Measurements from ENCODE around the gene NXPH3. TPM values are rescaled to one million over a fixed set of nuclear protein-coding genes. Genes with fewer than 3 reads are reported as not detected.

NXPH3 gene
- polyA plus RNA-seq, 1 of the 3 experiments (the other 2 are of a cell fraction) = 0.30 TPM

DNA sequence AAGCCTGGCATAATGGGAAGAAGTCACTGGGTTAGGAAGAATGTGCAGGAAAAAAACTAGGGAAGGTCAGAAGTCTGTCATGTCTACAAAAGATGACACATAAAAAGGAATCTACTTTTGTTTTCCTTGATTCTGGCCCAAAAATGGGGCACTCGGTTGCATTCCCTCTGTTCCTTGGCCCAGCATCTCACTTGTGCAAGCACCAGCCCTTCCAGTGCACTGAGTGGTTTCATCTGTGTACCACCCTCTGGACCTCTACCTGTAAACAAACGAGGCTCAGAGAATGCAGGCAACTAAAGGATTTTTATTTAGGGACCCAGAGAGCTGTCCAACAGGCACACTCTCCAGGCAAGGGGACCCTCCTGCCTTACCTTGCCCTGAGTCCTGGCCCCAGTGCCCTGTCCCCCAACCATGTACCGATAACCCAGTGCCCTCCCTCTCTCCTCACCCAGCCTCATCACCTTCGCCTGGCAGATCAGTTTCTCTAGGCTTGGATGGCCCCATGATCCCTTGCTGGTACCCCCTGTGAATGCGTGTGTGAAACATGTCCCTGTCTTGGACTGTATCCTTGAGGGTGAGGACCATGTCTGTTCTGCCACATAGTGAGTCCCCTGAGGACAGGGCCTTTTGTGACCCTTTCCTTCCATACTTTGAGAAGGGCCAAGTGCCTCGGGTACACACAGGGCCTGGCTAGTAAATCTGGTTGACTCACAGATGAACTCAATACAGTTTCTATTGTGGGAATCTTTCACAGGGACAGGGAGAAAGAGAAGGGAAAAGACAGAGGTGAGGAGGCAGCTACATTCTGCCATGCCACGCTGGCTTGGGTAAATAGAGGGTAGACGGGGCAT lies 13.3 kb downstream of the NXPH3 start:
- H3K36me3 ChIP-seq (replicated peaks in 1 of 2; ENCODE audit: control insufficient read depth in 1 of 2, insufficient read depth in 2 of 2, low read length in 1 of 2) = peaks cover 0 to 21% of the 10 kb centered on the region in 2 experiments
- H3F3A ChIP-seq (replicated peaks; ENCODE audit: insufficient read depth) = peaks cover 19% of the 10 kb centered on the region
- DNase-seq = peak; percentile 18
- H2AFZ ChIP-seq (ENCODE audit: low read depth) = no peak overlapping the region
- 68% methylated on average over 8 of the region's 8 CpGs for WGBS (ENCODE audit: low lambda C conversion rate)
- POLR2A ChIA-PET = interaction anchor here (0.7 kb wide), 1 partner anchor 38 kb away, joined by 4 read pairs; no protein-coding TSS in a partner anchor
- no peaks in the 10 kb centered on the region for H4K20me1 ChIP-seq (ENCODE audit: insufficient read depth)
- no peak overlapping the region for H3K4me3 ChIP-seq (ENCODE audit: low read depth in 2 of 2, low read length in 1 of 2)
- H3K79me2 ChIP-seq (ENCODE audit: insufficient read depth) = no peaks in the 10 kb centered on the region
- no peaks in the 10 kb centered on the region for H3K27me3 ChIP-seq (ENCODE audit: insufficient read depth)
- H3K9ac ChIP-seq = no peak overlapping the region
- H3K9me3 ChIP-seq = no peaks in the 10 kb centered on the region
- H3K27ac ChIP-seq (ENCODE audit: low read depth in 2 of 2, low read length in 1 of 2) = peak overlapping the region in 1 of 2 experiments; percentile 73; a peak in 2 of 4 replicates
- CTCF ChIA-PET = interaction anchor here (0.6 to 48.9 kb wide), 6 partner anchors 12 to 105 kb away, joined by 3 to 2107 read pairs (median 4); partner anchors contain the start of genes NXPH3, SLC35B1 and SPOP
- H3K9me2 ChIP-seq = no peaks in the 10 kb centered on the region
- H3K4me2 ChIP-seq = peak overlapping the region; percentile 59
- peaks cover 3 to 20% of the 10 kb centered on the region in 2 experiments; a peak in 3 of 4 replicates for H3K4me1 ChIP-seq (ENCODE audit: control insufficient read depth in 1 of 2, insufficient read depth in 2 of 2, low read depth in 1 of 2, low read length in 1 of 2)
- TF ChIP-seq, protein P1, sequence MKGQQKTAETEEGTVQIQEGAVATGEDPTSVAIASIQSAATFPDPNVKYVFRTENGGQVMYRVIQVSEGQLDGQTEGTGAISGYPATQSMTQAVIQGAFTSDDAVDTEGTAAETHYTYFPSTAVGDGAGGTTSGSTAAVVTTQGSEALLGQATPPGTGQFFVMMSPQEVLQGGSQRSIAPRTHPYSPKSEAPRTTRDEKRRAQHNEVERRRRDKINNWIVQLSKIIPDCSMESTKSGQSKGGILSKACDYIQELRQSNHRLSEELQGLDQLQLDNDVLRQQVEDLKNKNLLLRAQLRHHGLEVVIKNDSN (IDR thresholded peaks at IDR 0.05; ENCODE audit: borderline replicate concordance, low read depth) = no peak
- TF ChIP-seq RAD21 (IDR thresholded peaks at IDR 0.05; ENCODE audit: low read length) = no peak
- TF ChIP-seq JUND (IDR thresholded peaks at IDR 0.05) = 0 out of 2 replicates have a peak, but pooled peaks have one; percentile 13
- TF ChIP-seq, protein P2, sequence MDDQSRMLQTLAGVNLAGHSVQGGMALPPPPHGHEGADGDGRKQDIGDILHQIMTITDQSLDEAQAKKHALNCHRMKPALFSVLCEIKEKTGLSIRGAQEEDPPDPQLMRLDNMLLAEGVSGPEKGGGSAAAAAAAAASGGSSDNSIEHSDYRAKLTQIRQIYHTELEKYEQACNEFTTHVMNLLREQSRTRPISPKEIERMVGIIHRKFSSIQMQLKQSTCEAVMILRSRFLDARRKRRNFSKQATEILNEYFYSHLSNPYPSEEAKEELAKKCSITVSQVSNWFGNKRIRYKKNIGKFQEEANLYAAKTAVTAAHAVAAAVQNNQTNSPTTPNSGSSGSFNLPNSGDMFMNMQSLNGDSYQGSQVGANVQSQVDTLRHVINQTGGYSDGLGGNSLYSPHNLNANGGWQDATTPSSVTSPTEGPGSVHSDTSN (IDR thresholded peaks at IDR 0.05) = no peak
- TF ChIP-seq, protein P3, sequence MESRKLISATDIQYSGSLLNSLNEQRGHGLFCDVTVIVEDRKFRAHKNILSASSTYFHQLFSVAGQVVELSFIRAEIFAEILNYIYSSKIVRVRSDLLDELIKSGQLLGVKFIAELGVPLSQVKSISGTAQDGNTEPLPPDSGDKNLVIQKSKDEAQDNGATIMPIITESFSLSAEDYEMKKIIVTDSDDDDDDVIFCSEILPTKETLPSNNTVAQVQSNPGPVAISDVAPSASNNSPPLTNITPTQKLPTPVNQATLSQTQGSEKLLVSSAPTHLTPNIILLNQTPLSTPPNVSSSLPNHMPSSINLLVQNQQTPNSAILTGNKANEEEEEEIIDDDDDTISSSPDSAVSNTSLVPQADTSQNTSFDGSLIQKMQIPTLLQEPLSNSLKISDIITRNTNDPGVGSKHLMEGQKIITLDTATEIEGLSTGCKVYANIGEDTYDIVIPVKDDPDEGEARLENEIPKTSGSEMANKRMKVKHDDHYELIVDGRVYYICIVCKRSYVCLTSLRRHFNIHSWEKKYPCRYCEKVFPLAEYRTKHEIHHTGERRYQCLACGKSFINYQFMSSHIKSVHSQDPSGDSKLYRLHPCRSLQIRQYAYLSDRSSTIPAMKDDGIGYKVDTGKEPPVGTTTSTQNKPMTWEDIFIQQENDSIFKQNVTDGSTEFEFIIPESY (IDR thresholded peaks at IDR 0.05; ENCODE audit: borderline replicate concordance, low read depth) = no peak
- TF ChIP-seq FOSL2 (IDR thresholded peaks at IDR 0.05; ENCODE audit: borderline replicate concordance, low read depth) = peak; percentile 24
- TF ChIP-seq TCF12 (IDR thresholded peaks at IDR 0.05) = peak; percentile 30; the same call in 1 of the 2 replicates
- TF ChIP-seq RFX5 (IDR thresholded peaks at IDR 0.05; ENCODE audit: low read length) = no peak
- TF ChIP-seq NRF1 (IDR thresholded peaks at IDR 0.05; ENCODE audit: low read depth, low read length) = no peak
- TF ChIP-seq ELF1 (IDR thresholded peaks at IDR 0.05) = no peak
- no peak for TF ChIP-seq EZH2phosphoT487 (IDR thresholded peaks at IDR 0.05; ENCODE audit: borderline replicate concordance, low read depth)
- TF ChIP-seq FOXJ3 (CRISPR knock-in tag; IDR thresholded peaks at IDR 0.05) = no peak
- no peak for TF ChIP-seq CHD2 (IDR thresholded peaks at IDR 0.05; ENCODE audit: low read length, partially characterized antibody)
- TF ChIP-seq MEF2A (IDR thresholded peaks at IDR 0.05; ENCODE audit: borderline replicate concordance, low read depth) = no peak
- no peak for TF ChIP-seq RXRA (IDR thresholded peaks at IDR 0.05; ENCODE audit: borderline replicate concordance, low read depth)
- TF ChIP-seq, protein P4, sequence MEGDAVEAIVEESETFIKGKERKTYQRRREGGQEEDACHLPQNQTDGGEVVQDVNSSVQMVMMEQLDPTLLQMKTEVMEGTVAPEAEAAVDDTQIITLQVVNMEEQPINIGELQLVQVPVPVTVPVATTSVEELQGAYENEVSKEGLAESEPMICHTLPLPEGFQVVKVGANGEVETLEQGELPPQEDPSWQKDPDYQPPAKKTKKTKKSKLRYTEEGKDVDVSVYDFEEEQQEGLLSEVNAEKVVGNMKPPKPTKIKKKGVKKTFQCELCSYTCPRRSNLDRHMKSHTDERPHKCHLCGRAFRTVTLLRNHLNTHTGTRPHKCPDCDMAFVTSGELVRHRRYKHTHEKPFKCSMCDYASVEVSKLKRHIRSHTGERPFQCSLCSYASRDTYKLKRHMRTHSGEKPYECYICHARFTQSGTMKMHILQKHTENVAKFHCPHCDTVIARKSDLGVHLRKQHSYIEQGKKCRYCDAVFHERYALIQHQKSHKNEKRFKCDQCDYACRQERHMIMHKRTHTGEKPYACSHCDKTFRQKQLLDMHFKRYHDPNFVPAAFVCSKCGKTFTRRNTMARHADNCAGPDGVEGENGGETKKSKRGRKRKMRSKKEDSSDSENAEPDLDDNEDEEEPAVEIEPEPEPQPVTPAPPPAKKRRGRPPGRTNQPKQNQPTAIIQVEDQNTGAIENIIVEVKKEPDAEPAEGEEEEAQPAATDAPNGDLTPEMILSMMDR (IDR thresholded peaks at IDR 0.05) = no peak
- TF ChIP-seq POLR2AphosphoS5 (IDR thresholded peaks at IDR 0.05; ENCODE audit: low read depth, low read length) = no peak
- no peak for TF ChIP-seq FOXM1 (IDR thresholded peaks at IDR 0.05; ENCODE audit: low read depth)
- TF ChIP-seq NFIC (IDR thresholded peaks at IDR 0.05; ENCODE audit: borderline replicate concordance) = peak; percentile 60
- TF ChIP-seq, protein P5, sequence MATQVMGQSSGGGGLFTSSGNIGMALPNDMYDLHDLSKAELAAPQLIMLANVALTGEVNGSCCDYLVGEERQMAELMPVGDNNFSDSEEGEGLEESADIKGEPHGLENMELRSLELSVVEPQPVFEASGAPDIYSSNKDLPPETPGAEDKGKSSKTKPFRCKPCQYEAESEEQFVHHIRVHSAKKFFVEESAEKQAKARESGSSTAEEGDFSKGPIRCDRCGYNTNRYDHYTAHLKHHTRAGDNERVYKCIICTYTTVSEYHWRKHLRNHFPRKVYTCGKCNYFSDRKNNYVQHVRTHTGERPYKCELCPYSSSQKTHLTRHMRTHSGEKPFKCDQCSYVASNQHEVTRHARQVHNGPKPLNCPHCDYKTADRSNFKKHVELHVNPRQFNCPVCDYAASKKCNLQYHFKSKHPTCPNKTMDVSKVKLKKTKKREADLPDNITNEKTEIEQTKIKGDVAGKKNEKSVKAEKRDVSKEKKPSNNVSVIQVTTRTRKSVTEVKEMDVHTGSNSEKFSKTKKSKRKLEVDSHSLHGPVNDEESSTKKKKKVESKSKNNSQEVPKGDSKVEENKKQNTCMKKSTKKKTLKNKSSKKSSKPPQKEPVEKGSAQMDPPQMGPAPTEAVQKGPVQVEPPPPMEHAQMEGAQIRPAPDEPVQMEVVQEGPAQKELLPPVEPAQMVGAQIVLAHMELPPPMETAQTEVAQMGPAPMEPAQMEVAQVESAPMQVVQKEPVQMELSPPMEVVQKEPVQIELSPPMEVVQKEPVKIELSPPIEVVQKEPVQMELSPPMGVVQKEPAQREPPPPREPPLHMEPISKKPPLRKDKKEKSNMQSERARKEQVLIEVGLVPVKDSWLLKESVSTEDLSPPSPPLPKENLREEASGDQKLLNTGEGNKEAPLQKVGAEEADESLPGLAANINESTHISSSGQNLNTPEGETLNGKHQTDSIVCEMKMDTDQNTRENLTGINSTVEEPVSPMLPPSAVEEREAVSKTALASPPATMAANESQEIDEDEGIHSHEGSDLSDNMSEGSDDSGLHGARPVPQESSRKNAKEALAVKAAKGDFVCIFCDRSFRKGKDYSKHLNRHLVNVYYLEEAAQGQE (IDR thresholded peaks at IDR 0.05; ENCODE audit: low read depth, low read length) = no peak
- no peak for TF ChIP-seq YY1 (IDR thresholded peaks at IDR 0.05; ENCODE audit: low read depth)
- no peak for TF ChIP-seq GABPA (IDR thresholded peaks at IDR 0.05; ENCODE audit: low read depth)
- TF ChIP-seq SIN3A (IDR thresholded peaks at IDR 0.05; ENCODE audit: borderline replicate concordance, low read depth, low read length) = no peak

Measured in SK-N-SH (cell line).